Measurements from ENCODE around the gene TSPAN14.

The TSPAN14 gene

GRCh38 chr10:80457554-80458262, 3.6 kb downstream of the TSPAN14 start:
- no peak for DNase-seq

DNA sequence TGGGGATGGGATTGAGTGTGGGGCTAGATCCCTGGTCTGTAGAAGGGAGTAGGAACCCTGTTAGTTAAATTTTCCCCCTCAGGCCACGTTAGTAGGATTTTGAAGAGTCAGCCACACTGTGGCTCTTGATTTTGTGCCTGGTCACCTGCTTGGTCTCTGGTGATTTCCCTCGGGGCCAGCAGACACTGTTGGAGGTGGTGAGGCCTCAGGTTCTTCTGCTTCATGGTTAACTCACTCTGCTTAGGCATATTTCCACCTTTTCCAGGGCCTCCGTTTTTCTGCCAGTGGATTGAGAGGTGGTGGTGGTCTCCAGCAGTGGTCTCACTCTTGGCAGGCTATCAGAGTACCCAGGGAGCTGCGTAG, 4.1 kb downstream of the TSPAN14 start:
- DNase-seq, result no peak

- DNase-seq, result no peak
Measured at GRCh38 chr10:80458638-80459037, 4.5 kb downstream of the TSPAN14 start.

DNA sequence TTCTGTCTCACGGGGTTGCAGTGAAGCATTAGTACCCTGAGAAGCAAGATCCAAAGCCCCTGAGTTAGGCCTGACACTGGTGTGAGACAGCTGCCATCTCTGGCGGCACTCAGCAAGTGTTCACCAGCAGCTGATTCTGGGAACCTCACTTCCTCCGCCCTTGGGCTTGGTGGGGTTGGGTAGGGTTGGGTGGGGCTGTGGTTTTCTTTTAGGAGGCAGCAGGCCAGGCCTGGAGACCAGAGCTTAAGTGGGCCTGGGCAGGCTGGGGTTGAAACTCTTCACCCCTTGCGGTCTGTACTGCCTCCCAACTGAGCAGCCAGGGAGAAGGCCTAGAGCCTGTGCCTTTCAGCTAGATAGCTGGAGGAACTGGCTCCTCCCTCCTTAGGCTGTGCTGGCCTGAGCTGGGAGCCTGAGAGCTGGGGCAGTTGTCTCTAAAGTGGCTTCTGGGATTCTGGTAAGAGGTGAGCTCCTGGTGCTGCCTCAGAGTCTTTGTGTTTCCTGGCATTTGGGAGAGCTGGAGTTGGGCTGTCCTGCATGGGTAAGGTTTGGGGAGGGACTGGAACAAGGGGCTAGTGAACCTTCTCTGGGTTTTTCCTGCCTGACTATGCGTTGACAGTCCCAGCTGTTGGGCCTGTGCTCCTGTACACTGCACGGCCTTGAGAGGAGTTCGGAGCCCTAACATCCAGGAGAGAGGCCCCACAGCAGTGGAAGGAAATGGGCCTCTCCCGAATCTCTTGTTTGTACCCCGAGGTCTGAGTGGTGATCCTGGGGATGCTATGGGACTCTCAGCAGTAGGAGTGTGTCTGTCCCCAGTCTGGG, 5.1 kb downstream of the TSPAN14 start:
- peak; percentile 78 for DNase-seq

- peak; percentile 59 for DNase-seq
Measured at GRCh38 chr10:80460399-80461207, 6.5 kb downstream of the TSPAN14 start.

GRCh38 chr10:80461208-80462183, 7.4 kb downstream of the TSPAN14 start:
- no peak for DNase-seq

DNA sequence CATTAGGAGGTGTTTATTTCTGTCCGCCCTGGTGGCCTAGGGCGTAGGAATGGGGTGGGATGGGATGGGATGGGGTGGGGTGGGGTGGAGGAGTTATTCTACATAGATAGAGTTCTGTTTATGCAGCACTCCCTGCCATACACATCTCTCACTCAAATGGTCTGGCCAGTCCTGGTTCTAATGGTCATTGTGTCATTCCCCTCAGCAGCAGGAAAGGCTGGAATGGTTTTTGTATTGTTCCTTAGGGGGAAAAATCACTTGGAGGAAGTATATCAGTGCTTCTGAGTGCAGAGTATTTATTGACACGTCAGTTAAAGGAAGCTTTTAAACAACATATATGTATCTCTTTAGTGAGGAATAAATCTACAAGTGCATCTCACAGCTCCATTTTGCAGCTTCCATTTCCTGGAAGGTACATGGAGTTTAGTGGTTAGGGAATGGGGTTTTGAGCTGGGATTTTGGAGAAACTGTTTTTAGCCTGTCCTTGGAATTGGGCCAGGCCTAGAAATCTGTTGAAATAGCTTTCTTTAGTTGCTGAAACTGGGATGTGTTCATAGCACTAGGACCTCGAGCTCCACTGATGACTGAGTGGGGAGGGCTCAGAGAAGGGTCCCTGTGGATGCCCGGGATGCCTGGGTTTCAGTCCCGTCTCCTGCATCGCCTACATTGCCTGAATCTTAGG, 8.3 kb downstream of the TSPAN14 start:
- DNase-seq, result no peak

DNA sequence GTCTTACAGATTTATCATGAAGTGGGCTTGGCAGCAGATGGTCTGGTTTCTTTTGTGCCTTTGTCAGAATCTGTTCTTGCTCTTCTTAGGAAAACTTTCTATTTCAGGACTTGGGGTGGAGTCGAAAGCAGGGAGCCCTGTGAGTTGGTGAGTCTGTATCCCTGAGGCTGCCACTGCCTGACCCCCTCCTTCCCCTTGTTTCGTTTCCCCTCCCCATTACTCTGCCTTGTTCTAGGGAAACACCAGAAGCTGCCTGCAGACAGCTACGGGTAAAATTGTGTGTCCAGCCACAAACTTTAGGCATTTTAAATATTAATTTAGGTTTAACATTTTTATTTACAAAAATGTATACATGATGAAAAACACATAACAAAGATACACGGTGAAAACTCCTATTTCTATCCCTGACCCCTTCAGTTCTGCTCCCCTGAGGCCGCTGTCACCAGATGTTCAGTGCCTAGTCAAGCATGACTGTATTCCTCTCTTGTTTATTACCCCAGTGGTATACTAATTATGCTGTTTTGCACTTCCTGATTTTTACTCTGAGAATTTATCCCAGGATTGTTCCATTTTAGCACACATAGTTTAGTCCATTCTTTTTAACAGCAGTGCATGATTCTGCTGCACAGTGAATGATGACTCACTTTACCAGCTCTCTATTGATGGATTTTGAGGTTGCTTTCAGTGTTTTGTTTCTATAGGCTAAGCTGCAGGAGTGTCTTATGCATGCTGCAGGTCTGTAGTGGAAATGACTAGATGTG, 9.1 kb downstream of the TSPAN14 start:
- no peak for DNase-seq

GRCh38 chr10:80463868-80464267, 9.8 kb downstream of the TSPAN14 start:
- DNase-seq, result no peak

- no peak for DNase-seq
Measured at GRCh38 chr10:80464557-80465450, 10.7 kb downstream of the TSPAN14 start.

DNA sequence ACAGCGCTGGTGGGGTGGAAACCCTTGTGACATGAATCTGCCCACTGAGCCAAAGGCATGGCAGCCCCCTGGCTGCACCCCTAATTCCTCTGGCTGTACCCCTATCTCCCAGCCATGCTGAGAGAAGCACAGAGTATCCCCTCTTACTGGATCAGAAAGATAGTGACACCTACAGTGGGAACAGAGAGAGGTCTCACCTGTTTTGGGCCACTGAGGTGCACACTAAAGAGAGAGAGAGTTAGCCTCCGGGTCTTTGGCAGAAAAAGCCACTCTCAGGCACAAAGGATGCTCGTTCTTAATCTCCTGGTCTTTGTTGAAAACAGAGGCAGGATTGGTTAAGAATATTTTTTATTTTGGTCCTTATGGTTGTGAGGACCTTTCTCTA, 11.3 kb downstream of the TSPAN14 start:
- DNase-seq, result no peak

DNA sequence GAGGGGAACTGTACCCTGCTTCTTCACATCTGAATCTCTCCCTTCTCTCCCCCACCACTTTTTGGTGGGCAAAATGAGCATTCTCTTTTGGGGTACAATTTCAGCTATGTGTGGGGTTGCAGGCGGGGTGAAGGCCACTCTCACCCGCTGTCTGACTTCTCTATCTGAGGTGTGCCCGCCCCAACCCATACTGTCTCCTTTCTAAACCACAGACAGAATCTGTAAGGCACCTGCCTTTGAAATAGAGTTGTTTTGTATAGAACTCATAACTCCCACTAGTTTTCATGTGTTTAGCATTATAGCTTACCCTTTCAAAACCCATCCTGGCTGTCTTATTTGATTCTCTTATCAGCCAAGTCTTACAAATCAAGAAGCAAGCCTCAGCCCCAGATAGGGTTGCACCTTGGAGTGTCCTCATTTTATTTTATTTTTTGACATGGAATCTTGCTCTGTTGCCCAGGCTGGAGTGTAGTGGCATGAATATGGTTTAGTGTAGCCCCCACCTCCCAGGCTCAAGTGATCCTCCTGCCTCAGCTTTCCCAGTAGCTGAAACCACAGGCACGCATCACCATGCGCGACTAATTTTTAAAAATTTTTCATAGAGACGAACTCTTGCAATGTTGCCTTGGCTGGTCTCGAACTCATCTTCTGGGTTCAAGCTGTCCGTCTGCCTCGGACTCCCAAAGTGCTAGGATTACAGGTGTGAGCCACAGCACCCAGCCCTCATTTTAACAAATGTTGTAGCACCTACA, 11.9 kb downstream of the TSPAN14 start:
- no peak for DNase-seq

- no peak for DNase-seq
Measured at GRCh38 chr10:80466724-80467326, 12.7 kb downstream of the TSPAN14 start.

GRCh38 chr10:80468002-80468401, 13.9 kb downstream of the TSPAN14 start:
- DNase-seq, result no peak

GRCh38 chr10:80468806-80469421, 14.8 kb downstream of the TSPAN14 start:
- DNase-seq, result no peak

GRCh38 chr10:80470266-80470665, 16.2 kb downstream of the TSPAN14 start:
- no peak for DNase-seq

- DNase-seq, result no peak
Measured at GRCh38 chr10:80471001-80471400, 16.9 kb downstream of the TSPAN14 start.

DNA sequence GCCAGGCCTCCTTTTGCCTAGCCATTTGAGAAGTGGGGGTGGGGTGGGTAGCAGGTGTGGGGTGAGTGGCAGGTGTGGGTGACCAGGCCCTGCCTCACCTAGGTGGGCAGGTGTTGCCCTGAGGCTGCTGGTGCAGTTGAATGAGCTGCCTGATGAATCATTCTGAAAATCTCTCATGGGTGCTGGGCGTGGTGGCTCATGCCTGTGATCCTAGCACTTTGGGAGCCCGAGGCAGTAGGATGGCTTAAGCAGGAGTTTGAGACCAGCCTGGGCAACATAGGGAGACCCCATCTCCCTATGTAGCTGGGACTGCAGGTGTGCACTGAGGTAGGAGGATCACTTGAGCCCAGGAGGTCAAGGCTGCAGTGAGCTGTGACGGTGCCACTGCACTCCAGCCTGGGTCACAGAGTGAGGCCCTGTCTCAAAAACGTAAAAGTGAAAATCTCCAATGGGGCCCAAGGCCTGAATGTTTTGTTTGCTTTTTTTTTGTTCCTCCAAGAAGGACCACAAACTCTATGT, 17.7 kb downstream of the TSPAN14 start:
- no peak for DNase-seq

Measured in right forelimb (tissue), 1 donor.